ENCODE measurements around the gene NET1.
"Not testable (repeated sequence)": the region's sequence is repeated elsewhere in the genome, so short reads cannot be mapped to it uniquely, and the experiment has no call there.

Gene NET1

DNA sequence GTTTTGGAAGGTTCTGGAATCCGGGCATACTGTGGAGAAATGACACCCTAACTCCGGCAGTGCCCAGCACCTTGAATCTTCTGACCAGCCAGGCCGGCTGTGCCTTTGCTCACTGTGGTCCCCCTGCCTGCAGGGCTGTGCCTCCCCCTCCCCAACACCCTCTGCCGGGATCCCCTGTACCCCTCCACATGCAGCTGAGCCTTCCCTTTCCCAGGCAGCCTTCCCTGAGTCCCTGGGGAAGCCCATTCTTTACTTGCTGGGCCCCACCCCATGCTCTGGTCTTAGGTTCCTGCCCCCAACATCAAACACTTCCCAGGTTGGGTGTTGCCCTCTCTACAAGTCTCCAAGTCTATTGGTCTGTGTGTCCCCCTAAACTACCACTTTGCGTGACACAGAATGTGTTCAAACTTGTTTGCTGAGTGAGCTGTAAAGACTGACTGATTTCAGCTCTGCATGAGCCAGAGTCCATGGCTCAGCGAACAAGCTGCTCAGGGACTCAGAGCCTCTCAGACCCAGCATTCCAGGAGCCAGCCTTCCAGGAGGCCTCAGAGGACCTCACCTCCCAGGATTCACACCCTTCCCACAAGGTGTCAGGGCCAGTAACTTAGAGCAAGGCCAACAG is 55.4 kb downstream of the NET1 start:
- H3K9me3 ChIP-seq (ENCODE audit: control insufficient read depth in 1 of 2, low read length in 2 of 2): peaks cover 0 to 5% of the 10 kb centered on the region in 2 donors
- no peaks in the 10 kb centered on the region for H3K36me3 ChIP-seq (ENCODE audit: control insufficient read depth in 1 of 2, insufficient read depth in 2 of 2, low read length in 2 of 2)
- no peaks in the 10 kb centered on the region for H3K27me3 ChIP-seq (ENCODE audit: low read depth, low read length)
- peaks cover 12 to 21% of the 10 kb centered on the region in 2 donors for H3K4me1 ChIP-seq (ENCODE audit: control insufficient read depth in 1 of 2, insufficient read depth in 2 of 2, low read length in 2 of 2)
- no peak overlapping the region for H3K4me3 ChIP-seq (ENCODE audit: low read depth in 1 of 2, low read length in 2 of 2)
- H3K27ac ChIP-seq (ENCODE audit: low read length): no peak overlapping the region

GRCh38 chr10:5468262-5469106 is 56.1 kb downstream of the NET1 start:
- H3K4me1 ChIP-seq (ENCODE audit: control insufficient read depth in 1 of 2, insufficient read depth in 2 of 2, low read length in 2 of 2): peaks cover 12 to 21% of the 10 kb centered on the region in 2 donors
- no peak overlapping the region for H3K27ac ChIP-seq (ENCODE audit: low read length)
- no peak overlapping the region for H3K4me3 ChIP-seq (ENCODE audit: low read depth in 1 of 2, low read length in 2 of 2)
- no peaks in the 10 kb centered on the region for H3K27me3 ChIP-seq (ENCODE audit: low read depth, low read length)
- H3K9me3 ChIP-seq (ENCODE audit: control insufficient read depth in 1 of 2, low read length in 2 of 2): peaks cover 0 to 5% of the 10 kb centered on the region in 2 donors
- H3K36me3 ChIP-seq (ENCODE audit: control insufficient read depth in 1 of 2, insufficient read depth in 2 of 2, low read length in 2 of 2): no peaks in the 10 kb centered on the region

DNA sequence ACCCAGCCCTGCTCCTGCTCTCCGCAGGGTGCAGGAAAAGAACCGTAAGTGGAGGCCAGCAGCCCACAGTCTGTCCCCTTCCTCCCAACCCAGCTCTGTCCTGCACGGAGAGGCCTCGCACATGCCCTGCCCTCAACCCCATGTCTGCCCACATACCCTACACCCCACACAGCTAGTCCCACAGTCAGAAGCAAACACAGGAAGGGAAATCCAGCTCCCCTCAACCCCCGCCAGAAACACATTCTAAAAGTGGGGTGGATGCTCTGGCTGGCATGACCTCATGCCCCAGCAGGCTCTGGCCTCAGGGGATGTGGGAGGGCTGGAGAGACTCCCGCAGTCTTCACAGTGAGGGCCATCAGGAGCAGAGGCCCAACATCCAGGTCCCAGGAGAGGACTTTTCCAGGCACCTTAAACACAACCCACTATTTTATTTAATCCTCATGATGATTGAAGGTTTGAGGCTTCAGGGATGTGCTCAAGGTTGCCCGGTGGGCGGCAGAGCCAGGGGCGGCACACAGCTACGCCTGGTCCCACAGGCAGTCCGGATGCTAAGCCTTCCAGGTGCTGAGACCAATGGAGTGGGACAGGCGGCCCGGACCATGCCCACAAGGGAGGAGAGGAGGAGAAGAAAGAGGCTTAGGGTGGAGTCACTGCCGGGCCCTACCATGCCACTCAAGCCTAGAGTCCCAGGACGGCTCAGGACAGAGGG is 57.1 kb downstream of the NET1 start:
- no peaks in the 10 kb centered on the region for H3K36me3 ChIP-seq (ENCODE audit: control insufficient read depth in 1 of 2, insufficient read depth in 2 of 2, low read length in 2 of 2)
- H3K4me1 ChIP-seq (ENCODE audit: control insufficient read depth in 1 of 2, insufficient read depth in 2 of 2, low read length in 2 of 2): peaks cover 12 to 21% of the 10 kb centered on the region in 2 donors
- H3K27ac ChIP-seq (ENCODE audit: low read length): no peak overlapping the region
- H3K27me3 ChIP-seq (ENCODE audit: low read depth, low read length): no peaks in the 10 kb centered on the region
- peaks cover 0 to 5% of the 10 kb centered on the region in 2 donors for H3K9me3 ChIP-seq (ENCODE audit: control insufficient read depth in 1 of 2, low read length in 2 of 2)
- no peak overlapping the region for H3K4me3 ChIP-seq (ENCODE audit: low read depth in 1 of 2, low read length in 2 of 2)

GRCh38 chr10:5470062-5470751 is 57.9 kb downstream of the NET1 start:
- H3K4me3 ChIP-seq (ENCODE audit: low read depth in 1 of 2, low read length in 2 of 2): no peak overlapping the region
- H3K27me3 ChIP-seq (ENCODE audit: low read depth, low read length): no peaks in the 10 kb centered on the region
- H3K36me3 ChIP-seq (ENCODE audit: control insufficient read depth in 1 of 2, insufficient read depth in 2 of 2, low read length in 2 of 2): no peaks in the 10 kb centered on the region
- H3K9me3 ChIP-seq (ENCODE audit: control insufficient read depth in 1 of 2, low read length in 2 of 2): peaks cover 0 to 5% of the 10 kb centered on the region in 2 donors
- no peak overlapping the region for H3K27ac ChIP-seq (ENCODE audit: low read length)
- peaks cover 12 to 21% of the 10 kb centered on the region in 2 donors for H3K4me1 ChIP-seq (ENCODE audit: control insufficient read depth in 1 of 2, insufficient read depth in 2 of 2, low read length in 2 of 2)

DNA sequence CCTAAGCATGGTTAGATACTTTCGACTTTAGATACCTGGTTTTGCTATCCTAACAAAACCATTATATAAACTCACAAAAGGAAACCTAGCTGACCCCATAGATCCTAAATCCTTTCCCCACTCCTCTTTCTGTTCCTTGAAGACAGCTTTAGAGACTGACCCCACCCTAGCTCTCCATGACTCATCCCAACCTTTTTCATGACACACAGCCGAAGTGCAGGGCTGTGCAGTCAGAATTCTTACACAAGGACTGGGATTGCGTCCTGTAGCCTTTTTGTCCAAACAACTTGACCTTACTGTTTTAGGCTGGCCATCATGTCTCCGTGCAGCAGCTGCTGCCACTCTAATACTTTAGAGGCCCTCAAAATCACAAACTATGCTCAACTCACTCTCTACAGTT is 62.3 kb downstream of the NET1 start:
- not testable (repeated sequence) for H3K4me3 ChIP-seq (ENCODE audit: low read depth in 1 of 2, low read length in 2 of 2); H3K36me3 ChIP-seq (ENCODE audit: control insufficient read depth in 1 of 2, insufficient read depth in 2 of 2, low read length in 2 of 2); H3K9me3 ChIP-seq (ENCODE audit: control insufficient read depth in 1 of 2, low read length in 2 of 2); H3K4me1 ChIP-seq (ENCODE audit: control insufficient read depth in 1 of 2, insufficient read depth in 2 of 2, low read length in 2 of 2); H3K27ac ChIP-seq (ENCODE audit: low read length); H3K27me3 ChIP-seq (ENCODE audit: low read depth, low read length)

DNA sequence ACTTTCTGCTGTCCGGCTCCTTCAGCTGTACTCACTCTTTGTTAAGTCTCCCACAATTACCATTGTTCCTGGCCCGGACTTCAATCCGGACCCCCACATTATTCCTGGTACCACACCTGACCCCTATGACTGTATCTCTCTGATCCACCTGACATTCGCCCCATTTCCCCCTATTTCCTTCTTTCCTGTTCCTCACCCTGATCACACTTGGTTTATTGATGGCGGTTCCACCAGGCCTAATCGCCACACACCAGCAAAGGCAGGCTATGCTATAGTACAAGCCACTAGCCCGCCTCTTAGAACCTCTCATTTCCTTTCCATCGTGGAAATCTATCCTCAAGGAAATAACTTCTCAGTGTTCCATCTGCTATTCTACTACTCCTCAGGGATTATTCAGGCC is 62.7 kb downstream of the NET1 start:
- H3K4me3 ChIP-seq (ENCODE audit: low read depth in 1 of 2, low read length in 2 of 2); H3K27me3 ChIP-seq (ENCODE audit: low read depth, low read length); H3K27ac ChIP-seq (ENCODE audit: low read length); H3K9me3 ChIP-seq (ENCODE audit: control insufficient read depth in 1 of 2, low read length in 2 of 2); H3K36me3 ChIP-seq (ENCODE audit: control insufficient read depth in 1 of 2, insufficient read depth in 2 of 2, low read length in 2 of 2); H3K4me1 ChIP-seq (ENCODE audit: control insufficient read depth in 1 of 2, insufficient read depth in 2 of 2, low read length in 2 of 2): not testable (repeated sequence)

DNA sequence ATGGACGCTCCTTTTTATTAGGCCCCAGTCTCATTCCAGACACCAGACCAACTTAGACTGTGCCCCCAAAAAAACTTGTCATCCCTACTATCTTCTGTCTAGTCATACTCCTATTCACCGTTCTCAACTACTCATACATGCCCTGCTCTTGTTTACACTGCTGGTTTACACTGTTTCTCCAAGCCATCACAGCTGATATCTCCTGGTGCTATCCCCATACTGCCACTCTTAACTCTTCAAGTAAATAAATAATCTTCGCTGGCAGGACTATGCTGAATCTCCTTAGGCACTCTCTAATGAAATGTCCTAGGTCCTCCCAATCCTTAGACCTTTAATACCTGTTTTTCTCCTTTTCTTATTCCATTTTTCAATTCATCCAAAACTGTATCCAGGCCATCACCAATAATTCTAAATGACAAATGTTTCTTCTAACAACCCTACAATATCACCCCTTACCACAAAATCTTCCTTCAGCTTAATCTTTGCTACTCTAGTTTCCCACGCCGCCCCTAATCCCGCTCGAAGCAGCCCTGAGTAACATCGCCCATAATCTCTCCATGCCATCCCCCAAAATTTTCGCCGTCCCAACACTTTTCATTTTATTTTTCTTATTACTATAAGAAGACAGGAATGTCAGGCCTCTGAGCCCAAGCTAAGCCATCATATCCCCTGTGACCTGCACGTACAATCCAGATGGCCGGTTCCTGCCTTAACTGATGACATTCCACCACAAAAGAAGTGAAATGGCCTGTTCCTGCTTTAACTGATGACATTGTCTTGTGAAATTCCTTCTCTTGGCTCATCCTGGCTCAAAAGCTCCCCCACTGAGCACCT is 63.8 kb downstream of the NET1 start:
- not testable (repeated sequence) for H3K27me3 ChIP-seq (ENCODE audit: low read depth, low read length); H3K36me3 ChIP-seq (ENCODE audit: control insufficient read depth in 1 of 2, insufficient read depth in 2 of 2, low read length in 2 of 2); H3K4me1 ChIP-seq (ENCODE audit: control insufficient read depth in 1 of 2, insufficient read depth in 2 of 2, low read length in 2 of 2); H3K9me3 ChIP-seq (ENCODE audit: control insufficient read depth in 1 of 2, low read length in 2 of 2); H3K27ac ChIP-seq (ENCODE audit: low read length); H3K4me3 ChIP-seq (ENCODE audit: low read depth in 1 of 2, low read length in 2 of 2)

DNA sequence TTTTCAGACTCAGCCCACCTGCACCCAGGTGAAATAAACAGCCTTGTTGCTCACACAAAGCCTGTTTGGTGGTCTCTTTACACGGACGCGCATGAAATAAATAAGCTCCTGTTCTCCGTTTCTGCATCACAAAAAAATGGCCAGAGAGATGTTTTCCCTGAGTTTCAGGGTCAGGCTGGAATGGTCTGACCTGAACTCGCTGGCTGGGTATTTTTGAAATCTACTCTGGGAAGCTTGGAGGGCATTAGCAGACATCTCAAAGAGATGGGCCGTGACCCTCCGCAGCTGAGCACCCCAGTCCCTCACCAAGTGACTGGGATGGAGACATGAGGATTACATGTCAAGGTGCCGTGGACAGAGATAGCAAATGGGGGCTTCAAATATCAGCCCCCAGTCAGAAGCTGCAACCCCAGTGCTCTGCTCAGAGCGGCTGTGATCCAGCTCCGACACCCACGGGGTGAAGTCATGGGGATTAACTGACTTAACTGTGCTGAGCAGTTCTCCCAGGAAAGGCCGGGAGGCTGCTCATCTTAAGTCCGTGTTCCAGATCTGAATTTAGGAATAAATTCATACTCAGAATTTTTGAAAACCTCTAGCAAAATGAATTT is 64.7 kb downstream of the NET1 start:
- H3K36me3 ChIP-seq (ENCODE audit: control insufficient read depth in 1 of 2, insufficient read depth in 2 of 2, low read length in 2 of 2): no peaks in the 10 kb centered on the region

DNA sequence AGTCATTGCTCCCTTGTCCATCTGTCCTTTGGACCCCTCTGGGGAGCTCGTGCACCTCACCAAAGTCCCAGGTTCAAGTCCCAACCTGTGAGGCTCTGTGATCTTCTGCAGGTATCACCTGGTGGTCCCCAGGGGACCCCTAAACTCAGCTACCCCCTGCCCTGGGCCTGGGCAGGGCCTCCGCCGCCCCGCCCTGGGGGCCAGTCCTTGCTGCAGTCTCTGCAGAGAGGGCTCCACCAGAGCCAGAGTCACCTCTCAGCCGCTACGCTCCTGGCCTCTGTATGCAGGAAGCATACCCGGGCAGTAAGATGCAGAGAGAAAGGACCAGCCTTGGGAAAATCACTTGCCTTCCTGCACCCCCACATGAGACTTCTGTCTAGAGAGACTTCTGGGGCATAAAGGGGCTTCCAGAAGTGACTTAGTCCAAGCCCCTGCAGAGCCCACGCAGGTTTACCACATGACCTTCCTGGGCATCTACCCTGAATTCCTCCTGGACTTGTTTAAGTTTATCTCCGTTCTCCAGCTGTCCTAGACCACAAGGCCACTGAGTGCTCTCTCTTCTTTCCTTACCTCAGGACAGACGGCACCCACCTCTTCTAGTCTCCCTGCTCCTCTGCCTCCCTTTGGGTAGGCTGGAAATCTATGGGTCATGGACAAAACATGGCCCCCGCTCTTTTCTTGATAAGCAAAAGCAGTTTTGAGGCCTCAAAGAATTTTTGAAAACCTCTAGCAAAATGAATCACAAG is 65.8 kb downstream of the NET1 start:
- Histone ChIP-seq H3K36me3 (ENCODE audit: control insufficient read depth in 1 of 2, insufficient read depth in 2 of 2, low read length in 2 of 2) (no peaks in the 10 kb centered on the region), H3K4me3 (ENCODE audit: low read depth in 1 of 2, low read length in 2 of 2) (no peak overlapping the region), H3K4me1 (ENCODE audit: control insufficient read depth in 1 of 2, insufficient read depth in 2 of 2, low read length in 2 of 2) (no peaks in the 10 kb centered on the region), H3K9me3 (ENCODE audit: control insufficient read depth in 1 of 2, low read length in 2 of 2) (no peaks in the 10 kb centered on the region), H3K27me3 (ENCODE audit: low read depth, low read length) (no peaks in the 10 kb centered on the region), H3K27ac (ENCODE audit: low read length) (no peak overlapping the region)

More for the DNA sequence above, 64.7 kb downstream of the NET1 start:
- Histone ChIP-seq H3K4me3 (ENCODE audit: low read depth in 1 of 2, low read length in 2 of 2) (no peak overlapping the region), H3K4me1 (ENCODE audit: control insufficient read depth in 1 of 2, insufficient read depth in 2 of 2, low read length in 2 of 2) (no peaks in the 10 kb centered on the region), H3K27ac (ENCODE audit: low read length) (no peak overlapping the region), H3K27me3 (ENCODE audit: low read depth, low read length) (no peaks in the 10 kb centered on the region), H3K9me3 (ENCODE audit: control insufficient read depth in 1 of 2, low read length in 2 of 2) (no peaks in the 10 kb centered on the region)
